SK-N-SH treated with all-trans-retinoic acid at 6 μM for 48 hours (cell line): Measurements from ENCODE around the gene EHD4.

Experiments used
- BACH2 ChIP-seq: fragments of 250-450 bp; sonication (Bioruptor Pico); IDR thresholded peaks from 2 replicates; pipeline ENCODE4 v1.9.0; 2021; ENCODE audit warnings: mild to moderate bottlenecking, borderline replicate concordance
- RARB ChIP-seq: fragments of 250-450 bp; sonication (Bioruptor Pico); IDR thresholded peaks from 2 replicates; pipeline ENCODE4 v1.8.0; 2021; ENCODE audit warnings: mild to moderate bottlenecking, moderate library complexity
- ZC3H10 ChIP-seq: fragments of 250-450 bp; sonication (Bioruptor Pico); IDR thresholded peaks from 2 replicates; pipeline ENCODE4 v1.5.1; 2021; ENCODE audit warnings: mild to moderate bottlenecking, moderate library complexity
- ZNF565 ChIP-seq: fragments of 450-650 bp; formaldehyde crosslinking; conservative IDR thresholded peaks from 2 replicates; pipeline ENCODE4 v1.5.0; 2020; ENCODE audit warnings: low read depth, mild to moderate bottlenecking, moderate library complexity
- ZNF70 ChIP-seq: fragments of 450-650 bp; formaldehyde crosslinking; IDR thresholded peaks from 2 replicates; pipeline ENCODE4 v1.5.0; 2020; ENCODE audit warnings: mild to moderate bottlenecking, moderate library complexity
- TF ChIP-seq, protein P1 (sequence below): fragments of 250-450 bp; sonication (Bioruptor Pico); IDR thresholded peaks from 2 replicates; pipeline ENCODE4 v1.8.0; 2020; ENCODE audit warnings: mild to moderate bottlenecking, moderate library complexity, borderline replicate concordance

DNA sequence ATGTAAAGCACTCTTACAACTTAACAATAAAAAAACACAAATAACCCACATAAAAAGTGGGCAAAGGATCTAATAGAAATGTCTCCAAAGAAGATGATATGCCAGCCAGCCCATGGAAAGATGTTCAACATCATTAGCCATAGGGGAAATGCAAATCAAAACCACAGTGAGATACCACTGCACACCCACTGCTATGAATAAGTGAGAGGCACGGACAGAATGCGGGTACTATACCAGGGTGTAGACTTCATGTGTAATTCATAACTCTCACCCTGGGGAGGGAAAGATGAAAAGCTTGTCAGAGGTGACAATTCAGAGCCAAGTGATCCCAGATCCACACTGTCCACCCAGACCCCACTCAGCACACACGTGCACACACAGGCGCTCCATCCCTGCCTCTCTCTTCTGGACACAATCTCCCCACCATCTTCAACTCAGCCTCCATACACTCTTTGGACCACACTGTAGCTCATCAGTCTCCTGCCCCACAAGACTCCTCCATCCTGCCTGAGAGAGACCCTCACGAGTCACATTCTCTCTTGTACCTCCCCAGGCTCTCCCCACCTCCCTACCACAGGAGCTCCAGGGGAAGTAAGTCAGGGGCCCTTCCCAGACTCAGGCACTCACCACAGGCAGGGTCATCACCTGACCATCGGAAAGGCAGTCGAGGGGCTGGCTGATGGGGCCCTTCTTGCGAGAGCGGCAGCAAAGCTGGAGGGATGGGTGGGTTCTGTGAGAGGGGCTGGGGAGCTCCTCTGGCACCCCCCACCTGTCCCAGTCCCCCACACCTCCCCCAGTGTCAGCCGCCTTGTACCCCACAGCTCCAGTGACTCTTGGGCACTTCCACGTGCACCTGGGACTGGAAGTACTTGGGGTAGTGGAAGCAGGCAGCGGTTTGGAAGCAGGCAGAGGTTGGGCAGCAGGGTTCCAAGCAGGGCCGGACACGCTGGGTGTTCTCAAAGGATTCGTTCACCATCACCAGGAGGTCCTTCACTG is 27.2 kb upstream of the EHD4 start:
- TF ChIP-seq ZNF70 (CRISPR knock-in tag) (no peak), ZC3H10 (no peak), ZNF565 (no peak), BACH2 (CRISPR knock-in tag) (no peak), RARB (CRISPR knock-in tag) (no peak)
- TF ChIP-seq, protein P1, sequence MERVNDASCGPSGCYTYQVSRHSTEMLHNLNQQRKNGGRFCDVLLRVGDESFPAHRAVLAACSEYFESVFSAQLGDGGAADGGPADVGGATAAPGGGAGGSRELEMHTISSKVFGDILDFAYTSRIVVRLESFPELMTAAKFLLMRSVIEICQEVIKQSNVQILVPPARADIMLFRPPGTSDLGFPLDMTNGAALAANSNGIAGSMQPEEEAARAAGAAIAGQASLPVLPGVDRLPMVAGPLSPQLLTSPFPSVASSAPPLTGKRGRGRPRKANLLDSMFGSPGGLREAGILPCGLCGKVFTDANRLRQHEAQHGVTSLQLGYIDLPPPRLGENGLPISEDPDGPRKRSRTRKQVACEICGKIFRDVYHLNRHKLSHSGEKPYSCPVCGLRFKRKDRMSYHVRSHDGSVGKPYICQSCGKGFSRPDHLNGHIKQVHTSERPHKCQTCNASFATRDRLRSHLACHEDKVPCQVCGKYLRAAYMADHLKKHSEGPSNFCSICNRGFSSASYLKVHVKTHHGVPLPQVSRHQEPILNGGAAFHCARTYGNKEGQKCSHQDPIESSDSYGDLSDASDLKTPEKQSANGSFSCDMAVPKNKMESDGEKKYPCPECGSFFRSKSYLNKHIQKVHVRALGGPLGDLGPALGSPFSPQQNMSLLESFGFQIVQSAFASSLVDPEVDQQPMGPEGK: no peak
